ENCODE results near the gene RAP1GDS1.
"Not testable (repeated sequence)": the region's sequence is repeated elsewhere in the genome, so short reads cannot be mapped to it uniquely, and the experiment has no call there.

The RAP1GDS1 gene

GRCh38 chr4:98289375-98289774 lies 28.2 kb downstream of the RAP1GDS1 start:
- DNase-seq: no peak

- no peak for DNase-seq
Observed at GRCh38 chr4:98290511-98290910, 29.3 kb downstream of the RAP1GDS1 start.

GRCh38 chr4:98293104-98293887 lies 32.1 kb downstream of the RAP1GDS1 start:
- DNase-seq: no peak

DNA sequence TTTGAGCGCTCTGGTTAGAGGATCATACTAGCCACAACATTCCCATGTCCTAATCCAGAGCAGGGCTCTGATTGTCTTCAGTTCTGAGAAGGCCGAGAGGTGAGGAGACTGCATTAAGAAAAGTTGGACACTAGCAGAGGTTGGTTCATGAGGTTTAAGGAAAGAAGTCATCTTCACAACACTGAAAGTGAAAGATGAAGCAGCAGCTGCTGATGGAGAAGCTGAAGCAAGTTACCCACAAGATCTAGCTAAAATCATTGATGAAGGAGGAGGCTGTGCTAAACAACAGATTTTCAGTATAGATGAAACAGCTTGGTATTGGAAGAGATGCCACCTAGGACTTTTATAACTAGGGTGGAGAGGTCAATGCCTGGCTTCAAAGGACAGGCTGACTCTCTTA lies 36.8 kb downstream of the RAP1GDS1 start:
- no peak for DNase-seq

DNA sequence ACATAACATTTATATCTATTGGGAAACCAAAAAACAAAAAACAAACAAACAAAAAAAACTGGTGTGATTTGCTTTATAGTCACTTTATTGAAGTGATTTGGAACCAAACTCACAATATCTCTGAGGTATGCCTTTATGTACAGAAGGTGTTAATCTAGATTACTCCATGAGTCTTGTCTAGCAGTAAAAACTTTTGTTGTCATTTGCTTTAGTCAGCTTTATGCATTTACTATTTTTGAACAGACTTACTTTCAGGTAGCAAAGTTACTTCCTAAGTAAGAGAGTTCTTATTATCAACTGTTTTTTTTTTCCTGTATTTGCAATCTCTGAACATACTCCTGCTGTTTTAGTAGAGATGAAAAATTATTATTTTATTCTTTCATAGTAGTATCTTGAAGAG lies 39.5 kb downstream of the RAP1GDS1 start:
- no peak for DNase-seq

DNA sequence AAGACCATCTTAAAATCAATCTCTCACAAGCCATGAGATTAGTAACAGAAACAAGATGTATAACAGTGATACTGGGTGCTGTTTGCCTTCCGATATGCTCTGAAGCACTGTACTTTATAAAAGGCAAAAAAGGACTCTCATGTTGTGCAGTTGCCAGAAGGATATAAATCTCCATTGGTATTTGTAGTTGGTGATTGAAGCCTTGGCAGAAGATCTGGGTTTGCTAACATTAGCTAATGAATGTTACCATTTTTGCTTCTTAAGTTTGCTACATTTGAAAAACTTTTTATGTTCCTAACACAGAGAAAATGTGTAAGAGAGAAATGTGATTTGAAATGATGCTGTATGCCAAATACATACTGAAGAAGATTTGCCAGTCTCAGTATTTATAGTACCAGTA lies 44.4 kb downstream of the RAP1GDS1 start:
- no peak for DNase-seq

DNA sequence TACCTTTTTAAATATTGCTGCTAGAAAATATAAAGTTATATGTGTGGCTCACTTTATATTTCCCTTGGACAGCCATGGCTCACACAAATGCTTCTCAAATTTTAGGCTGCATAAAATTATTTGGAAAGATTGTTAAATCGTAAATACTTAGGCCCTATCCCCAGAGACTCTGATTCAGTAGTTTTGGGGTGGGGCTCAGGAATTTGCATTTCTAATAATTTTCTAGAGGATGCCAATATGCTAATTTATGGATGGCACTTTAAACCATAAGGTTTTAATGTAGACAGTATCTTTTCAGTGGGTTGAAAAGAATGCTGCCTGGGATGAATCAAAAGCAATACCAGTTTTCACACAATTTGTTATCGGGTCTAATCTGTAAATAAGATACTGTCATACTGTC lies 49.7 kb downstream of the RAP1GDS1 start:
- no peak for DNase-seq

DNA sequence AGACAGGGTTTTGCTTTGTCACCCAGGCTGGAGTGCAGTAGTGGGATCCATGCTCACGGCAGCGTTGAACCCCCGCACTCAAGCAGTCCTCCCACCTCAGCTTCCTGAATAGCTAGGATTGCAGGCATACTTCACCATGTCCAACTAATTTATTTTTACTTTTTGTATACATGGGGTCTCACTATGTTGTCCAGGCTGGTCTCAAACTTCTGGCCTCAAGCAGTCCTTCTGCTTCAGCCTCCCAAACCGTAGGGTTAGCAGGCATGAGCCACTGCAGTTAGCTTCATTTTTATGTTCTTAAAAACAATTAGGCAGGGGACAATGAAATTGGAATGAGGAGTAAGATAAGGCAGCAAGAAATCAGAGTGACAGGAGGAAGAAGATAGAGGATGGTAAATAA lies 50.5 kb downstream of the RAP1GDS1 start:
- no peak for DNase-seq

DNA sequence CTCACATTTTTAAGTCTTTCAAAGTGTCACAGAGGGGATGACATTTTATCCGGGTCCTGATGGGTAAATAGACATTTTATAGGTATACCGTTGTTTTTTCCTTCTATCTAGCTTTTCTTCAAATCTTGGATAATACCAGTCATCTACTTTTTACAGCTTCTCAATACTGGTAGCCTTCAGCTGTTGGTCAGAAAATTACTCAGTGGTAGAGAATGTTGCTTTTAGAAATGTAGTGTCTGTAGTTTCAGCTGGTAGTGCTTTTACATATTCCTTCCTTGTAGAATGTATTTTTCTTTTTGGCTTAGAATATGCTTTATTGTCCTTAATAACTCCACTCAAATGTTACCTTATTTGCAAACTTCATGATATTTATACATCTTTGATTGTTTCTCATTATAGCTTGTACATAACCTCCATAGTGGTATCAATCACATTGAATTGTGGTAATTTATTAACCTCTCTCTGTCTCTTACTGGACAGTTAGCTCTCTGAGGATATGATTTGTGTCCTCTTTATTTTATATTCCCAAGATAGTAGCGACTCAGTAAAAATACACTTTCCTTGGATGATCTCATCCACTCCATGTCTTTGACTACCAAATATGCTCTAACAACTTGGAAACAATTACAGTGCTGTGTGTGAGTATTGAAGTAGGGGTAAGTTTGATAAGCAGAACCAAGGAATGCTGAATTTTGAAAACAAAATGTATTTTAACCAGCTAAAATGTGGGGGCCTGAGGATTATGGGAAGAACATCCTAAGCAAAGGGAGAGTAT lies 53.8 kb downstream of the RAP1GDS1 start:
- DNase-seq: no peak

DNA sequence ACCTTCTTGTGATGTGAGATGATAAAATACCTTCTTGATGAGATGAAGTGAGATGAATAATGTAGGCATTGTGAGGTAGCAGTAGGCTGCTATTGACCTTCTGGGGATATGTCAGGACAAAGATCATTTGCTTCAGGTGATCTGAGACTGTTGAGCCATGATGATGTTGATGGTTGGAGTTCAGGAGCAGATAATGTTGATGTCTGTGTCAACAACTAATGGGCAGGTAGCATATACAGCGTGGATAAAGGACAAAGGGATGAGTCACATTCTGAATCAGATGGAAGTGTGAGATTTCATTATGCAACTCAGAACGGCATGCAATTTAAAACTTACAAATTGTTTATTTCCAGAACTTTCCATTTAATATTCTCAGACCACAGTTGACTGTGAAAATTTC lies 57.3 kb downstream of the RAP1GDS1 start:
- no peak for DNase-seq

- no peak for DNase-seq
Observed at GRCh38 chr4:98319021-98319420, 57.8 kb downstream of the RAP1GDS1 start.

DNA sequence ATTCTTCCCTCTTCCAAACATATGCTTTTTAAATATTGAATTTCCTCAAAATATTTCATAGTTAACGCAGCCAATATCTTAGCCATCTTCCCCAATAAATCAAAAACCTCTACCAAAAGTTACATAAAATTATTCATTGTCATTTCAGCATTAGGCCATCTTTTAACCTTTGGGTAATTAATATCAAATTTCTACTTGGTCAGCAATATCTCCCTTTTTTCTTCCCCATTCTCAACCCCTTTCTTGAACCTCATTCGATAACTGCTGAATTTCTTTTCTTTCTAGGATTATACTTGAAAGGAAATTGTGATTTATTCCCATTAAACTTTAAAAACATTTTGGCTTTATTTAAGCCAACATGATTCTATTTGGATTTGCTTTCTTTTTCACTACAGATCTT lies 65.0 kb downstream of the RAP1GDS1 start:
- no peak for DNase-seq

DNA sequence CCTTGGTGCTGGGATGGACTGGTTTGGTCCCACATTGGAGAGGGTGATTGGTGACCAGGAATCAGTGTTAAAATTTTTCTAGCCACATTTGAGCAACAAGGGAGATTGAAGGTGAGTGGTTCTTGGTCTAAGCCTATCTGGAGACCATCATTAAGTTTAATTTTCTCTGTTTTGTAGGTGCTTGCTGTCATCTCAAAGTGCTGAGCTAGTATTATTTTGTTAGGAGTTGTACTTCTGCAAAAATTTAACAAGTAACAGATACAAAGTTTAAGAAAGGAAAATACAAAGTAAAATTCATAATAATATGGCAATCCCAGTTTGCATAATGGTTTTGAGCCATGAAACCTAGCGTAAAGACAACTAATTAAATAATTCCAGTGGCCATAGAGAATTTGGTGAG lies 66.5 kb downstream of the RAP1GDS1 start:
- DNase-seq: no peak

GRCh38 chr4:98329879-98330640 lies 68.9 kb downstream of the RAP1GDS1 start:
- not testable (repeated sequence) for DNase-seq

DNA sequence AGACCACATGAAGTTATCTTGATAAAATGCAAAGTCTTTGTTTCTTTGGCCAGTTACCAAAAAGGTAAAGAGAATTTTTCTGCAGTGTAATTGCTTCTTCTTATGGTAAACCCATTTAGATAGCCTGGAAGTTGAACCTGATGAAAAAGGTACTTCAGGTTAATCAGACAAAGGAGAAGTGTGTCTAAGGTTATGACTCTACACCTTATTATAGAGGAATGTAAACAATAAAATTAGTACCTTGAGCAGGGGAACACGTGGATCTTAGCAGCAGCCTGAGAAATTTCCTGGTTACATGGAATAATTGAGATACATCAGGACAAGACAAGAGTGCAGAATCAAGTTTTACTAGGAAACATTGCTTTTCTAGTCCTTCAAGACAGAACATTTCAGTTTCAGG lies 70.8 kb downstream of the RAP1GDS1 start:
- DNase-seq: no peak

- DNase-seq: no peak
Observed at GRCh38 chr4:98334461-98334860, 73.3 kb downstream of the RAP1GDS1 start.

DNA sequence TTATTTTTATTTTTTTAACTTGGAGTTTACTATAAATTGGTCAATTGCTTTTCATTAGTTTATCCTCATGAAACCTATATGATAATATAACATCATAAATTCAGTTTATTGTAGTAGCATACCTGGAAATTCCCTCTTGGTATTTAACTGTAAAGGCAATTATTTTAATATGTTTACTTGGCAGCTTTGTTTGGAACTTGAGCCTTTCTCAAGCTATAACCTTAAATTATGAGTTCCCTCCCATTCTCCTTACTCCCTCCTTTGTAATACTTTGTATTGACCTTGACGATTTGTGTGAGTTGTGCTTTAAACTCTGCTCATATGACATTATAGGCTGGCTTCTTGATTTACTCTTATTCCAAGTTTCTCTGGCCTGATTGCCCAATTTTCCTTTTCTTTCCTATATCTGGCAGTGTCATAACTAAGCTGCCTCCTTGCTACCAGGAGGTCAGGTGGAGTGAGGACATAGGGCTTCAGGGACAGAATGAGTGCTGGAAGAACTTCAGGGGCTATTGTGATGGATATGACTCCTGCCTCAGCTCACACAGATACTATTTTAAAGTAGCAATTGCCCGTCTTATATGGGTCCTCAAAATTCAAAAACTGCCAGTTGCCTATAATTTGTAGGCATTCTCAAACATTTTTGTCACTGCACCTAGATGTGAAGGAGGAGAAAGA lies 77.7 kb downstream of the RAP1GDS1 start:
- DNase-seq: no peak

DNA sequence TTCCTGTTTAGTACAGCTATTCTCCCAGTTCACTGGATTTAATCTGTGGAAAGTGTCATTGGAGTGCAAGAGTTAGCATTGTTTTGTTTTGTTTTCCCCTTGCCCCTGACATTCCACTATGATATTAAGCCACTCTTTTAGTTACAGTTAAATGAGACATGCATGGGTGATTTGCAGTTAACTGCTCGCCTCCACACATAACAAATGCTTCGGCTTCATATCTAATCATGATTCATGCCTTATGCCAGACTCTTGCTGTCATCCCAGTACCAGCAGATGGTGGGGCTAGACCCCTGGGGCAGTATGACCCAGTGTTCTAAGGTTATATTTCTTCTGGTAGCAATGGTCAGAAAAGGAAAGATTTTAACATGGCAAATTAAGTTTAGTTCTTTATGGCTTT lies 80.1 kb downstream of the RAP1GDS1 start:
- DNase-seq: no peak

- DNase-seq: no peak
Observed at GRCh38 chr4:98343626-98344025, 82.4 kb downstream of the RAP1GDS1 start.

DNA sequence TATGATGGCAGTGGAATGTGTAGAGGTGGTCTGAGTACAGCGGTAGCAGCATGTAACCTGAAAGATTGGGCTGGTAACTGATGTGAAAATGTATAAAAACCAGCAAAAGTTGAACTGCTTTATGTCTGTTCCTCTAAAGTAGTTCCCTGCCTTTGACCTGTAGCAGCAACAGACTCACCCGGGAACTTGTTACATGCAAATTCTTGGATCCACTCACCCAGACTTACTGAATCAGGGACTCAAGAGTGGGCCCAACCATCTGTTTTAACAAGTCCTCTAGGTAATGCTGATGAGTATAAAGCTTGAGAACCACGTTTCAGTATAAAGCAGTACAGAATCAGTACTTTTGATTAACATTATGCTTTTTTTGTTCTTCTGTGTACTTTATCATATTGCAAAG lies 84.7 kb downstream of the RAP1GDS1 start:
- DNase-seq: no peak

GRCh38 chr4:98352396-98352795 lies 91.2 kb downstream of the RAP1GDS1 start:
- DNase-seq: no peak

DNA sequence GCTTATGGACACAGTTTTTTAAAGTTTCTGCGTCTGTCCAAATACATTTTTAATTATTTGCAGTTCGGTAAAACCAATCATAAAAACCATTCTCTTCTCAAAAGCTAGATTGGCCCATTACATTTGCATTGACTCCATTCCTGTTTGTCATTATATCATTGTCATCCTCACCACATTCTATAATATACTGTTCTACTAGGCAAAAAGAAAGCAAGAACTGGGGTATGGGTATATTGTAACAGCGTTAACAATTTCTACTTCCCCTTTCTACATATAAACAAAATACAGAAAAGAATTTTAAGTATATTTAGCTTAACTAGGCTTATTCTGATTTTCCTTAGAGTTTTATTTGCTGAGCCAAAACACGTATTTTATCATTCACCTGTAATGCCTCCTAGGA lies 91.8 kb downstream of the RAP1GDS1 start:
- no peak for DNase-seq

DNA sequence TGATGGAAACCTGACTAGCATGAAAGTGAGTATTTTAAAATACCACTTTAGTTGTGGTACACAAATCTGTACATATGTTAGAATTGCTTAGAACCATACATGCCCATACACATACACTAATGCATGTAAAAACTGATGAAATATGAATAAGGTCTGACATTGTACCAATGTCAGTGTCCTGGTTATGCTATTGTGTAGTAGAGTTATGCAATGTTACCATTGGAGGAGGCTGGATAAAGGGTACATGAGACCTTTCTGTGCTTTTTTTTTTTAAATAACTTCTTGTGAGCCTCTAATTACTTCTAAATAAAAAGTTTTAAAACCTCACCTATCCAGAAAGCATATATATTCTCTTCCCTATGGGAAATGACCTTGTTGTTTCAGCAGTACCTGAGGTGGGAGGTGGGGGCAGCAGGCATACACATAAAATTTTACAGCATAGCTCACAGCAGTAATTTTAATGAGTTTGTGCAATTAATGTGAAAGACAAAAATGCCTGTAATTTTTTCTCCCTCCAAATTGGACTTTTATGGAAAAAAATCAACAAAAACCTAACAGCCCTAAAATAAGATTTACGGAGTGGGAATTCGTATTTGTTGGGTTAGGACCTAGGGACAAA lies 97.6 kb downstream of the RAP1GDS1 start:
- DNase-seq: no peak

All from activated T-cell treated with anti-CD3 and anti-CD28 coated beads, Interleukin-2, amount 50 U/mL, for 1 hour (primary cell).